ENCODE results near the gene PHOSPHO2.
"Not testable (repeated sequence)": the region's sequence is repeated elsewhere in the genome, so short reads cannot be mapped to it uniquely, and the experiment has no call there.

PHOSPHO2 gene

DNA sequence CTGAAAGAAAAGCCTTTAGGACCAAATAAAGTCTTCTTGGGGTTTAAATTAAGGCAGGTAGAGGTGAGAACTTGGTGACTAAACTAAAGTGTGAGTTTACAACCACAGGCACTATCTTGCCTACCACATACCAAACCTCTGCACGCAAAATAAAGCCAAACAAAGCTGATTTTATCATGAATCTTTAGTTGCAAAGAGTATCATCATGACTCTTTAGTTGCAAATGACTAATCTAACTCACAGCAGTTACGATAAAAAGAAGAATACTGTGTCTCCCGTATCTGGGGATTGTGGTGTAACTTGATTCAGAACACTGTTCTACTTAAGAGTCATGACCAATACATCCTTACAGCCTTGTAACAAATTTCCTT lies 11.2 kb upstream of the PHOSPHO2 start:
- TF ChIP-seq, protein P1, sequence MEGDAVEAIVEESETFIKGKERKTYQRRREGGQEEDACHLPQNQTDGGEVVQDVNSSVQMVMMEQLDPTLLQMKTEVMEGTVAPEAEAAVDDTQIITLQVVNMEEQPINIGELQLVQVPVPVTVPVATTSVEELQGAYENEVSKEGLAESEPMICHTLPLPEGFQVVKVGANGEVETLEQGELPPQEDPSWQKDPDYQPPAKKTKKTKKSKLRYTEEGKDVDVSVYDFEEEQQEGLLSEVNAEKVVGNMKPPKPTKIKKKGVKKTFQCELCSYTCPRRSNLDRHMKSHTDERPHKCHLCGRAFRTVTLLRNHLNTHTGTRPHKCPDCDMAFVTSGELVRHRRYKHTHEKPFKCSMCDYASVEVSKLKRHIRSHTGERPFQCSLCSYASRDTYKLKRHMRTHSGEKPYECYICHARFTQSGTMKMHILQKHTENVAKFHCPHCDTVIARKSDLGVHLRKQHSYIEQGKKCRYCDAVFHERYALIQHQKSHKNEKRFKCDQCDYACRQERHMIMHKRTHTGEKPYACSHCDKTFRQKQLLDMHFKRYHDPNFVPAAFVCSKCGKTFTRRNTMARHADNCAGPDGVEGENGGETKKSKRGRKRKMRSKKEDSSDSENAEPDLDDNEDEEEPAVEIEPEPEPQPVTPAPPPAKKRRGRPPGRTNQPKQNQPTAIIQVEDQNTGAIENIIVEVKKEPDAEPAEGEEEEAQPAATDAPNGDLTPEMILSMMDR (IDR thresholded peaks at IDR 0.05; ENCODE audit: low read depth, low read length), result no peak
- no peak for TF ChIP-seq EZH2phosphoT487 (IDR thresholded peaks at IDR 0.05; ENCODE audit: low read depth)
- H3K9ac ChIP-seq (ENCODE audit: low read length), result no peak overlapping the region
- H3K9me3 ChIP-seq (ENCODE audit: insufficient read depth, low read length), result no peaks in the 10 kb centered on the region
- H3K4me3 ChIP-seq (ENCODE audit: low read length), result no peak overlapping the region
- H3K27me3 ChIP-seq (ENCODE audit: low read depth, low read length), result no peaks in the 10 kb centered on the region
- no peaks in the 10 kb centered on the region for H4K20me1 ChIP-seq (ENCODE audit: insufficient read depth, low read length)
- H3K4me2 ChIP-seq (ENCODE audit: low read length), result no peak overlapping the region
- no peak overlapping the region for H3K27ac ChIP-seq (ENCODE audit: low read length)
- no peak overlapping the region for H2AFZ ChIP-seq (ENCODE audit: low read depth, low read length)
- H3K36me3 ChIP-seq (replicated peaks; ENCODE audit: low read depth, low read length), result no peaks in the 10 kb centered on the region
- no peaks in the 10 kb centered on the region for H3K79me2 ChIP-seq (ENCODE audit: low read length)
- H3K4me1 ChIP-seq (ENCODE audit: low read length), result no peaks in the 10 kb centered on the region

DNA sequence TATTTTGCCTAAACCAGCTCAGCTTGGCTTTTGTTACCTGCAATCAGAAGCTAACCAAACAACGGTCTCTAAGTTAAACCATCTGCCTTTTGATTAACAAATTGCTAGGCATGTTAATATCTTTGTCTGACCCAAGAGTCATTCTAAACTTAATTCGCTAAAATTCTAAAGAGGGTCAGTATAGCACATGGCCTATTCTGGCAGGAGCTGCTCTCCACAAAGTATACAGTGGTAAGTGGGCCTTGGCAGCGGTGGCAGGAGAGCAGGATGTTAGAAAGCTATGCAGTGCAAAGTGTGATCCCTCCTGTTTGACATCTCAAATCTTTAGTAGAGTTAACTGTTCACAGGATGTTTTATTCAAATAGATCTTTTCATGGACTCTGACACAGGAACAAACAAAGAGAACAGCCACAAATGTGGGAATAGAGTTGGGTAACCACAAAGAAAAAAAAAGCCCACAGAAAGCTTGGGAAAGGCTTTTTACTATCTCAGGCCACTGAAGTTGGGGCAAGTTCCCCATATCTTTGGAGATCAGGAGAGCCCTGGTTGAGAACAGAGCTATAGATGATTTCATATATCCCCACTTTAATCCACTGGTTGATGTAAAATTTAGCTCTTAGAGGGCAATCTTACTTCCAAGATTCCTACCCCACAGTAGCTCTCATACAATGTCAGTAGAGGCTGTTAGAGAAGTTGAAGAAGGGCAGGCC lies 10.7 kb upstream of the PHOSPHO2 start:
- no peak overlapping the region for H3K4me2 ChIP-seq (ENCODE audit: low read length)
- TF ChIP-seq, protein P1 (IDR thresholded peaks at IDR 0.05; ENCODE audit: low read depth, low read length), result no peak
- no peak for TF ChIP-seq EZH2phosphoT487 (IDR thresholded peaks at IDR 0.05; ENCODE audit: low read depth)
- H3K9me3 ChIP-seq (ENCODE audit: insufficient read depth, low read length), result no peaks in the 10 kb centered on the region
- H3K79me2 ChIP-seq (ENCODE audit: low read length), result no peaks in the 10 kb centered on the region
- no peak overlapping the region for H3K4me3 ChIP-seq (ENCODE audit: low read length)
- no peaks in the 10 kb centered on the region for H3K27me3 ChIP-seq (ENCODE audit: low read depth, low read length)
- H3K4me1 ChIP-seq (ENCODE audit: low read length), result no peaks in the 10 kb centered on the region
- H3K36me3 ChIP-seq (replicated peaks; ENCODE audit: low read depth, low read length), result no peaks in the 10 kb centered on the region
- no peak overlapping the region for H3K9ac ChIP-seq (ENCODE audit: low read length)
- H4K20me1 ChIP-seq (ENCODE audit: insufficient read depth, low read length), result no peaks in the 10 kb centered on the region
- H3K27ac ChIP-seq (ENCODE audit: low read length), result no peak overlapping the region
- no peak overlapping the region for H2AFZ ChIP-seq (ENCODE audit: low read depth, low read length)

DNA sequence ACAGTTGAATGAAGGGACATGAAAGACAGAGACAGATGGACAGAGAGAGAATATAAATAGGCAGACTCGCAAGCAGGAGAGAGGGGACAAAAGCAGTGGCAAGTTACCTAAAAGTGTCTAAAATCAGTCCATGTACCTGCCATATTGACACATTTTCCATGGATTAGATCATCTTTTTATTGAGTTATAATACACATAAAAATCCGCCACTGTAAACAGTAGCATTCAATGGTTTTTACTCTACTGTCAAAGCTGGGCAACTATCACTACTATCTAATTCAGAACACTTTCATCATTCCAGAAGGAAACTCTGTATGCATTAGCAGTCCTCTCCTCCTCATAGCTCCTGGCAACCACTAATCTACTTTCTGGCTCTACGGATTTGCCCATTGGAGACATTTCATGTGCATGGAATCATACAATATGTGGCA lies 10.1 kb upstream of the PHOSPHO2 start:
- Histone ChIP-seq H3K4me1 (ENCODE audit: low read length) (no peaks in the 10 kb centered on the region), H3K9ac (ENCODE audit: low read length) (no peak overlapping the region), H3K27ac (ENCODE audit: low read length) (no peak overlapping the region)

DNA sequence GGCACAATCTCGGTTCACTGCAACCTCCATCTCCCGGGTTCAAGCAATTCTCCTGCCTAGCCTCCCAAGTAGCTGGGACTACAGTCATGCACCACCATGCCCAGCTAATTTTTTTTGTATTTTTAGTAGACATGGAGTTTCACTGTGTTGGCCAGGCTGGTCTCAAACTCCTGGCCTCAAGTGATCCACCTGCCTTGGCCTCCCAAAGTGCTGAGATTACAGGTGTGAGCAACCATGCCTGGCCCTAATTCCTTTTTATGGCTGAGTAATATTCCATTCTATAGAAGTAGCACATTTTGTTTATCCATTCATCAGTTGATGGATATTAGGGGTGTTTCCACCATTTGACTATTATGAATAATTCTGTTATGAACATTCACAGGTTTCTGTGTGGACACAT lies 9.6 kb upstream of the PHOSPHO2 start:
- not testable (repeated sequence) for H3K9me3 ChIP-seq (ENCODE audit: insufficient read depth, low read length); H3K27ac ChIP-seq (ENCODE audit: low read length); H3K79me2 ChIP-seq (ENCODE audit: low read length); H3K4me2 ChIP-seq (ENCODE audit: low read length); H3K27me3 ChIP-seq (ENCODE audit: low read depth, low read length); H3K4me1 ChIP-seq (ENCODE audit: low read length); H4K20me1 ChIP-seq (ENCODE audit: insufficient read depth, low read length); H3K9ac ChIP-seq (ENCODE audit: low read length); H3K36me3 ChIP-seq (replicated peaks; ENCODE audit: low read depth, low read length); H2AFZ ChIP-seq (ENCODE audit: low read depth, low read length); H3K4me3 ChIP-seq (ENCODE audit: low read length)

More for the DNA sequence above, 10.1 kb upstream of the PHOSPHO2 start:
- Histone ChIP-seq H3K27me3 (ENCODE audit: low read depth, low read length) (no peaks in the 10 kb centered on the region), H4K20me1 (ENCODE audit: insufficient read depth, low read length) (no peaks in the 10 kb centered on the region), H3K36me3 (replicated peaks; ENCODE audit: low read depth, low read length) (no peaks in the 10 kb centered on the region), H3K4me3 (ENCODE audit: low read length) (no peak overlapping the region), H3K4me2 (ENCODE audit: low read length) (no peak overlapping the region), H3K9me3 (ENCODE audit: insufficient read depth, low read length) (no peaks in the 10 kb centered on the region), H3K79me2 (ENCODE audit: low read length) (no peaks in the 10 kb centered on the region), H2AFZ (ENCODE audit: low read depth, low read length) (no peak overlapping the region)
- TF ChIP-seq, protein P1 (IDR thresholded peaks at IDR 0.05; ENCODE audit: low read depth, low read length), result no peak
- TF ChIP-seq EZH2phosphoT487 (IDR thresholded peaks at IDR 0.05; ENCODE audit: low read depth), result no peak

DNA sequence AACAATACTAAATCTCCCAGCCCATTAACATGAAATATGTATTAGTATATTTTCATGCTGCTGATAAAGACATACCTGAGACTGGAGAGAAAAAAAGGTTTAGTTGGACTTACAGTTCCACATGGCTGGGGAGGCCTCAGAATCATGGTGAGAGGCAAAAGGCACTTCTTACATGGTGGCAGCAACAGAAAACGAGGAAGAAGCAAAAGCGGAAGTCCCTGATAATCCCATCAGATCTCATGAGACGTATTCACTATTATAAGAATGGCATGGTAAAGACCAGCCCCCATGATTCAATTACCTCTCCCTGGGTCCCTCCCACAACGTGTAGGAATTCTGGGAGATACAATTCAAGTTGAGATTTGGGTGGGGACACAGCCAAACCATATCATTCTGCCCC lies 7.4 kb upstream of the PHOSPHO2 start:
- H3K4me1 ChIP-seq (ENCODE audit: low read length); H3K4me2 ChIP-seq (ENCODE audit: low read length); H3K36me3 ChIP-seq (replicated peaks; ENCODE audit: low read depth, low read length): not testable (repeated sequence)

DNA sequence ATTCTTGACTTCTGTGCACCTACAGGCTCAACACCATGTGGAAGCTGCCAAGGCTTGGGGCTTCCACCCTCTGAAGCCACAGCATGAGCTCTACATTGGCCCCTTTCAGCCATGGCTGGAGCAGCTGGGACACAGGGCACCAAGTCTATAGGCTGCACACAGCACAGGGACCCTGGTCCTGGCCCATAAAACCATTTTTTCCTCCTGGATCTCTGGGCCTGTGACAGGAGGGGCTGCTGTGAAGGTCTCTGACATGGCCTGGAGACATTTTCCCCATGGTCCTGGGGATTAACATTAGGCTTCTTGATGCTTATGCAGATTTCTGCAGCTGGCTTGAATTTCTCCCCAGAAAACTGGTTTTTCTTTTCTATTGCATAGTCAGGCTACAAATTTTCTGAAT lies 6.3 kb upstream of the PHOSPHO2 start:
- H3K4me3 ChIP-seq (ENCODE audit: low read length); H3K9me3 ChIP-seq (ENCODE audit: insufficient read depth, low read length); H3K4me1 ChIP-seq (ENCODE audit: low read length); H3K36me3 ChIP-seq (replicated peaks; ENCODE audit: low read depth, low read length); H4K20me1 ChIP-seq (ENCODE audit: insufficient read depth, low read length); H3K27ac ChIP-seq (ENCODE audit: low read length); H2AFZ ChIP-seq (ENCODE audit: low read depth, low read length); H3K9ac ChIP-seq (ENCODE audit: low read length); H3K79me2 ChIP-seq (ENCODE audit: low read length); H3K27me3 ChIP-seq (ENCODE audit: low read depth, low read length); H3K4me2 ChIP-seq (ENCODE audit: low read length): not testable (repeated sequence)

More for the DNA sequence above, 7.4 kb upstream of the PHOSPHO2 start:
- not testable (repeated sequence) for H4K20me1 ChIP-seq (ENCODE audit: insufficient read depth, low read length); H3K4me3 ChIP-seq (ENCODE audit: low read length); H3K27me3 ChIP-seq (ENCODE audit: low read depth, low read length); H3K79me2 ChIP-seq (ENCODE audit: low read length); H2AFZ ChIP-seq (ENCODE audit: low read depth, low read length); H3K27ac ChIP-seq (ENCODE audit: low read length); H3K9ac ChIP-seq (ENCODE audit: low read length); H3K9me3 ChIP-seq (ENCODE audit: insufficient read depth, low read length)

Measured in OCI-LY3 (cell line).